RPMI7951 (cell line): ENCODE data around the gene MATN1. TPM values are rescaled to one million over a fixed set of nuclear protein-coding genes. Genes with fewer than 3 reads are reported as not detected.
A peak's percentile ranks its signal among the peaks of the same experiment; 100 is the strongest.

Source experiments
- DNase-seq: peaks from one replicate; pipeline ENCODE4 v3.0.0-alpha.2; 2012; ENCODE audit warnings: low read depth
- total RNA-seq: library from RNA; depleted of rRNA; stranded (reverse); fragments of >200 nt; shearing (Covaris generic); gene quantifications from 2 replicates; pipeline ENCODE4 v1.2.3, GENCODE V29; 2014

The MATN1 gene
- total RNA-seq, 1 experiment from 2014 or later, result 0.48 TPM

DNA sequence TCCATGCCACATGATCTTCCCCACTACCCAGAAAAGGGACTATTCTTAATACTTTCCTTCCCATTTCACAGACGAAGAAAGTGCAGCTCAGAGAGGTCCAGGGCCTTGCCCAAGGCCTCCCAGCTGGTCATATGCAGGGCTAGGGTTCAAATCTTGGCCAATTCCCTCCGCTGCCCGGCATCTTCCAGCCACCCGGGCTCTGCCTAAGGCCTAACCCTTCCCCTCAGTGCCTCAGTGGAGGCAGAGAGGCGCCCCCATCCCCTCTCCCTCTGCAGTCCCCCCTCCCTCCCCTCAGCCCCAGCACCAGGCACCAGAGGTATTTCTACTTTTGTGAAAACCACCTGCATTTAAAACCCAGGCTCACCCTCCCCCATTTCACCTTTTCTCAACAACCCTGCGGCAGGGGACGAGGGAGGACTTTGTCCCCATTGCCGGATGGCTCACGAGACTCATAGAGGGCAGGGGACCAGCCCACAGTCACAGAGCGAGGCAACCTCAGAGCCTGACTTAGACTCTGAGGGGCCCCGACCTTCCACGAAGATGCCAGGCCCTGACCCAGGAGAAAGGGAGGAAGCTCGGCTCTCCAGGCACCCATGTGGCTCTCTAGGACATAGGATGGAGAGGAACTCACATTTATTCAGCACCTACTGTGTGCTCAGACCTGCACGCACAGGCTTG lies 21.9 kb upstream of the MATN1 start:
- no peak for DNase-seq

DNA sequence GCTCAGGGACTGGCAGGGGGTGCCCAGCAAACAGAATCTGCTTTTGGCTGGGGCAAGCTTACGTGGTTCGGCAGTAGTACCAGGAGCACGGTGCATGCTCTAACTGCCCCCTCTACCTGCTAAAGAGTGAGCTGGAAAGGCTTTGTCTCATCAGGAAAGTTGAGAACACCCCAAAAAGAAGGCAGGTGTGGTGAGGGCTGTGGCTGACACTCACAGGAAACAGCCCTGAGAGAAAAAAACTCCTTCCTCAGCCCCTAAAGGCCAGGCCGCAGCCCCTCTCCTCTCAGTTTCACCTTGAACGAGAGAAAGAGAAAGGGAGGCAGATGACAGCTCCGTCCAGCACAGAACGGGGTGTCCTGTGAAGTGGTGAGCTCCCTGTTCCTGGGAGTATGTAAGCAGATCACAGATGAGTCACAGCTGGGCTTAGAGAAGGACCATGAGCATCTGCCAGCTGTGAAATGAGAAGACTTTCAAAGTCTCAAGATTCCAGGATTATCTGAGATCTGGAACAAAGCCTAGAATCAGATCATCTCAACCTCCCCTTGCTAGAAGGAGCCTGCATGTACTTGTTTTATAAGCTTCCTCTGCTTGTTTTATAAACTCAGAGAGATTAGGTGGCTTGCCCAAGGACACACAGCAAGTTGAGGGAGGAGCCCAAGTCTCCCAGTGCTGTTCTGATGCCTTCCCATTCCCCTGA lies 20.8 kb upstream of the MATN1 start:
- DNase-seq, result peak; percentile 76

GRCh38 chr1:30743584-30744059 lies 20.2 kb upstream of the MATN1 start:
- peak; percentile 65 for DNase-seq

GRCh38 chr1:30742963-30743559 lies 19.7 kb upstream of the MATN1 start:
- no peak for DNase-seq

GRCh38 chr1:30742300-30742962 lies 19.0 kb upstream of the MATN1 start:
- no peak for DNase-seq

GRCh38 chr1:30741239-30741894 lies 18.0 kb upstream of the MATN1 start:
- peak; percentile 43 for DNase-seq

- no peak for DNase-seq
These were observed 17.2 kb upstream of the MATN1 start for GRCh38 chr1:30740251-30741238.

GRCh38 chr1:30739601-30740000 lies 16.2 kb upstream of the MATN1 start:
- no peak for DNase-seq

DNA sequence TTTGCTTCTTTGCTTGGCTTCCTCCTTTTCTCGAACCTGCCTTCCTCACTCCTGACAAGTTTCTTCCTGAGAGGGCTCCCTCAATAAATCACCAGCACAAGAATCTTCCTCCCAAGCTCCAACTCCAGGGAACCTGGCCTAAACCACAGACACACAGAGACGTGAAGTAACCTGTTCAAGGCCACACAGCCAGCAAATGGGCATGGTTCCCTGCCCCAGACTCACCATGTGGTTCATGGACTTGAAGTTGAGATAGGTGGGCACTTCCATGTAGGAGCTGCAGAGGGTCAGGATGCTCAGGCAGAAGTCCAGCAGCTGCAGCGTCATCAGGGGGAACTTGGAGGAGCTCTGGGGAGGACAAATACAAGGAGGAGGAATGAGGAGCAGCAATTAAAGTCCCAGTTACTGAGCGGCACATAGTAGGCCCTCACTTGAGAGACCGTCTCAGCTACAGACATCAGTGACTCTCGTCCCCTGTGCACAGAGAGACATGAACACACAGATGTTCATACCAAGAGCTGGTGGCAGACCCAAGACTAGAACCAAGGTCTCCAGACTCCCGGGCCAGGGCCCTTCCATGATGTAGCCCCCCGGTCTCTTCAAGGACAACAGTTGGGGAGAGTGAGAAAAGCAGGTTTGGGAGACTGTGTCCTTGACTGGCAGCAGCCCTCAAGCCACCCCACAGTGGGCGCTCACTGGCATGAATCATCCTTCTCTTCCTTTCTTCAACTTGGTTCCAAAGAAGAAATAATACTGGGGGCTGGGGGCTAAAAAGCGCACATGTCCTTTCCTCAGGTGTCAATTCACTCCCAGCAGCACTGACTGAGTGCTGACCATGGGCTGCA lies 15.6 kb upstream of the MATN1 start:
- no peak for DNase-seq

GRCh38 chr1:30738040-30738714 lies 14.8 kb upstream of the MATN1 start:
- DNase-seq, result no peak

- DNase-seq, result no peak
These were observed 14.1 kb upstream of the MATN1 start for GRCh38 chr1:30737357-30738039.

DNA sequence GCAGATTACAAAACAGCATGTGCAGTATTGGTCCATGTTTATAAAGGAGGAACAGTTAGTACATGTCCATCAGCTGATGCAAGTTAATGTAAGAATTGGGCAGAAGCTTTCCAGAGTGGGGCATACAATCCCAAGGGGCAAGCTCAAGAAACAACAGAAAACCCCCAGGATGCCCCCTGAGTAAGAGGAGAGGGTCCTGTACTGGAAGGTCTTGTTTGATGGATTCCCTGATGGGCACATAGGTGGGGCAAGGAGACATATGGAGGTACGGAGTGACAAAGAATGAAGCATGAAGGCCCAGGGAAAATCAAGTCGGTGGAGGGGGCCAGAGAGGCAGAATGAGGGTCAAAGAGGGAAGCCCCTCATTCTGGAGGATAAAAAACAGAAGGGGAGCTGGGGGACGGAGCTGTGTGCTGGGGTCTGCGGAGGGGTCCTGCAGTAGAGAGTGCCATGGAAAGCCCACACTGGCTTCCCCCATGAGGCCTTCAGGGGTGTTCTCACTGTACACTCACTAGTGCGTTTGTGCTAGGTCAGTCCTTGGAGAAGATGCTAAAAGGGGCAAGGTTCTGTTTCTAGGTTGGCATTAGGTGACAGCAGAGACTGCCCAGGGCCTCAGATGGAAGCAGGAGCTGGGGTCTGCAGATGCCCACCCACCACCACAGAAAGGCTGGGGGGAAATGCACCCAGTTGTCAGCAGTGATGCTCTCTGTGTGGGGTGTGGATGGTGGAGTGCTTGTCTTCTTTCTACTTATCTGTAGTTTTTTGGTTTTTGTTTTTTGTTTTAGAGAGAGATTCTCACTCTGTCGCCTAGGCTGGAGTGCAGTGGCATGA lies 12.5 kb upstream of the MATN1 start:
- DNase-seq, result no peak

GRCh38 chr1:30735124-30735523 lies 11.7 kb upstream of the MATN1 start:
- no peak for DNase-seq

DNA sequence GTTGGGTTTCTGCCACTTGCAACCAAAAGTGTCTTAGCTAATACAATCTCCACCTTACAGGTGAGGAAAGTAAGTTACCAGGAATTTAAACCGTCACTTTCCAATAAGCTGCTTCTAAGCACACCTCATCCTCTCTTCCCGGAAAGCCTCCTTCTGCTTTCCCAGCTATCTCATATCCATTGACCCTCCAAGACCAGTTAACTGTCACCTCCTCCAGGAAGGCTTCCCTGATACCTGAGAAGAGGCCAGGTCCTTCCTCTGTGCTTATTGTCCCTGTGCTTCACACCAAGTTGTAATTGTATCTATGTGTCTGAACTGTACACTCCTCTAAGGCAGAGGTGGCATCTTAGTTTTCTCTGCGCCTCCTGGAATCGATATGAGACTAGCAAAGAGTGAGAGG lies 11.2 kb upstream of the MATN1 start:
- no peak for DNase-seq

- DNase-seq, result no peak
These were observed 10.7 kb upstream of the MATN1 start for GRCh38 chr1:30734106-30734505.

GRCh38 chr1:30733493-30733892 lies 10.1 kb upstream of the MATN1 start:
- peak; percentile 85 for DNase-seq

DNA sequence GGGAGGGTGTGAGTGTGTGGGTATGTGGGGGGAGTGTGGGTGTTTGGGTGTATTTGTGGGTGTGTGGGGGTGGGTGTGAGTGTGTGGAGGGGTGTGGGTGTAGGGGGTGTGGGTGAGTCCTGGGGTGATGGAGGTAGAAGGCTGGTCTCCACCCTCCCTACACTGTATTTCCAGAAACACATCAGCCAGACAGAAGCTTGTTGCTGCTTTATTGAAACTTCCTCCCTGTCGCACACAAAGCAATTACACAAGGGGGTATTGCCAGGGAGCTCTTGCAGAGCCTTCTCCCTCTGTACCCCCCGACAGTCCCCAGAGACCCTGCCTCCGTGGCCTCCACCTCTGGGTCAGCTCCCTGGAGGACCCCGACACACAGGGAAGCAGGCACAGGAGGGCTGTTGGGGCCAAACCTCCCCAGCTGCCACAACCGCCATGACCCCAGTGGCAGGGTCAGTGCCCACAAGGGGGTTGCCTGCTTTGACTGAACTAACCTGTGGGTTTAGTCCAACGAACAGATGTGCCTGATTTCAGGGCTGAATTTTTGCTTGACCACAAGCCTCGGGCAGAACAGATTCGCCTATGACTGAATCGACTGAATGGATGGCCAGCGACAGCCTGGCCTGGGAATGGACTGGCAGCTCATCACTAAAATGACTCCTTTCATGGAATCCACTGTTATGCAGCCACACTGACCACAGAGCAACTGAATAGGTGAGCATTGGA lies 9.1 kb upstream of the MATN1 start:
- peak; percentile 100 for DNase-seq
